ENCODE data around the gene S100A16. TPM values are rescaled to one million over a fixed set of nuclear protein-coding genes. Genes with fewer than 3 reads are reported as not detected.

The S100A16 gene
- total RNA-seq, 2 donors from 2014 or later = 62.7 to 85.1 TPM

- peak overlapping the region; percentile 100 for H3K27ac ChIP-seq
- no peak for TF ChIP-seq CTCF (IDR thresholded peaks at IDR 0.05)
- no peak overlapping the region for H3K4me3 ChIP-seq
- no peak for DNase-seq (ENCODE audit: low spot score)
- H3K4me1 ChIP-seq = peaks cover 0 to 75% of the 10 kb centered on the region in 2 donors
- no peaks in the 10 kb centered on the region for H3K9me3 ChIP-seq
- H3K36me3 ChIP-seq = peaks cover 62% of the 10 kb centered on the region
- no peaks in the 10 kb centered on the region for H3K27me3 ChIP-seq
Measured at GRCh38 chr1:153636312-153636711, 23.4 kb upstream of the S100A16 start.

GRCh38 chr1:153635872-153636271 is 22.9 kb upstream of the S100A16 start:
- no peaks in the 10 kb centered on the region for H3K27me3 ChIP-seq
- peak overlapping the region; percentile 100 for H3K27ac ChIP-seq
- H3K4me1 ChIP-seq = peaks cover 0 to 77% of the 10 kb centered on the region in 2 donors
- H3K4me3 ChIP-seq = peak overlapping the region; percentile 73 to 89
- no peaks in the 10 kb centered on the region for H3K9me3 ChIP-seq
- no peak for TF ChIP-seq CTCF (IDR thresholded peaks at IDR 0.05)
- DNase-seq (ENCODE audit: low spot score) = no peak
- H3K36me3 ChIP-seq = peaks cover 57% of the 10 kb centered on the region

GRCh38 chr1:153633754-153634665 is 21.1 kb upstream of the S100A16 start, which contains the start of gene CHTOP:
Gene CHTOP, plus strand, starts transcription at chr1:153634066. Its CDS starts 2,523 bp downstream, at chr1:153636589.
- no peak for TF ChIP-seq CTCF (IDR thresholded peaks at IDR 0.05)
- no peaks in the 10 kb centered on the region for H3K27me3 ChIP-seq
- peak within 1 kb of the TSS; percentile 100 for H3K27ac ChIP-seq
- H3K4me1 ChIP-seq = peaks cover 0 to 75% of the 10 kb centered on the region in 2 donors
- peak within 1 kb of the TSS; percentile 73 to 89 for H3K4me3 ChIP-seq
- DNase-seq (ENCODE audit: low spot score) = peak; percentile 99
- H3K36me3 ChIP-seq = peaks cover 39% of the 10 kb centered on the region
- no peaks in the 10 kb centered on the region for H3K9me3 ChIP-seq

GRCh38 chr1:153633161-153633753 is 20.3 kb upstream of the S100A16 start:
- H3K4me1 ChIP-seq = peaks cover 0 to 77% of the 10 kb centered on the region in 2 donors

More at GRCh38 chr1:153633161-153633753, 20.3 kb upstream of the S100A16 start:
- H3K27me3 ChIP-seq = no peaks in the 10 kb centered on the region
- TF ChIP-seq CTCF (IDR thresholded peaks at IDR 0.05) = no peak
- peak overlapping the region; percentile 73 to 89 for H3K4me3 ChIP-seq
- peaks cover 31% of the 10 kb centered on the region for H3K36me3 ChIP-seq
- H3K27ac ChIP-seq = peak overlapping the region; percentile 100
- H3K9me3 ChIP-seq = no peaks in the 10 kb centered on the region
- no peak for DNase-seq (ENCODE audit: low spot score)
